BJ (cell line): Measurements from ENCODE around the gene RMDN3. TPM values are rescaled to one million over a fixed set of nuclear protein-coding genes. Genes with fewer than 3 reads are reported as not detected.

Experiments
- CTCF ChIA-PET: fragments of 350-600 bp; formaldehyde crosslinking; extraction: SDS; loops from one replicate; lab custom pipeline; 2021; ENCODE audit warnings: antibody characterized with exemption, inconsistent platforms; lab: Yijun Ruan, JAX
- POLR2A ChIA-PET: fragments of 300-600 bp; sonication (Branson Sonifier 250); formaldehyde crosslinking; extraction: SDS; loops from one replicate; lab custom pipeline; 2021; ENCODE audit warnings: antibody characterized with exemption; lab: Charles Lee
- DNase-seq: peaks from one replicate; pipeline ENCODE4 v3.0.0-alpha.2; 2011; ENCODE audit warnings: low read depth
- H3K27me3 ChIP-seq: 2 replicates; pipeline ENCODE4 v1.6.0; 2011; ENCODE audit warnings: low read length; ENCODE audit not compliant: control insufficient read depth, insufficient read depth
- H3K36me3 ChIP-seq: 2 replicates; pipeline ENCODE4 v1.5.1; 2011; ENCODE audit warnings: low read length; ENCODE audit not compliant: control insufficient read depth, insufficient read depth
- H3K4me3 ChIP-seq: 2 replicates; pipeline ENCODE4 v1.5.1; 2011; ENCODE audit warnings: low read depth, mild to moderate bottlenecking, control low read depth, low read length
- polyA plus RNA-seq: library from polyadenylated mRNA; depleted of rRNA; stranded (reverse); fragments of >200 nt; gene quantifications from 2 replicates; pipeline ENCODE4 v1.2.3, GENCODE V29; 2011
- TF ChIP-seq, protein P1 (sequence below): IDR thresholded peaks from 2 replicates; pipeline ENCODE4 v1.5.1; 2011; ENCODE audit warnings: low read depth, mild to moderate bottlenecking, control low read depth, inconsistent platforms, low read length, moderate library complexity; ENCODE audit not compliant: insufficient read depth

Gene RMDN3
- polyA plus RNA-seq, 1 experiment: 28.3 TPM

DNA sequence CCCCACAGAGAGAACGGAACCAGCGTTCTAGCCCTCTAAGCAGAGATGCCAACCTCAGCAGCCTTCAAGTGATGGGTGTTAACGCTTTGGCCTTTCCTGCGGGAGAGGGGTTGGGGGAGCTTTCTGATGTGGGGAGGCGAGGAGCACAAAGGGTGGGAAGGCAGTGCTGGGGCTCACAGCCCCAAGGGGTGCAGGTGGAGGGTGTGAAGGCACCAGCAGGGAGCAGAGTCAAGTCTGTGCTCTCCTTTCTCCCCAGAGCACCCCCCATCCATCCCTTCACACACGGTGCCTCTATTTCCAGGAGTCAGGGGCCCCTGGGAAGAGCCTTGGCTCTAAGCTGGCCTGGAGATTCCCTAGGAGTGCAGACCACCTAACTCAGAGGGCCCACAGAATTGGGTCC is 18.8 kb upstream of the RMDN3 start:
- no peak overlapping the region for H3K4me3 ChIP-seq

DNA sequence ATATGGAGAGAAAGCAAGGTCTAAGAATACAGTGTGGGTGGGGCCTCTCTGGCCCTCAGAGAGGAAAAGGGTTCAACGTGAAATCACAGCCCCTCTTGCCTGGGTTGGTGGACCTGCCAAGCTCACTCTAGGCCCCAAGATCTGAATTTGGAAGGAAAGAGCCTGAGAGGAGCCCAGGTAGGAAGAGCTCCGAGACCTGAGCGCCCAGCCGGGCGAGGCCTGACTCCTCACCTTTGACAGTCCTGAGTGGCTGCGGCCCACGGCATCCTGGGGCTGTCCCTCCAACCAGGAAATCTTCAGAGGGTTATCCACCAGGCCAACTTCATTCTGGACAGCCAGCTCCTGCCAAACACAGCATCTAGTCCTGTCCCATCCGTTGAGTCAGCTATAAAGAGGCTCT is 18.4 kb upstream of the RMDN3 start:
- H3K36me3 ChIP-seq: peaks cover 31% of the 10 kb centered on the region
- DNase-seq: no peak
- H3K27me3 ChIP-seq: no peaks in the 10 kb centered on the region
- ChIA-PET CTCF (no interaction called here), POLR2A (no interaction called here)
- TF ChIP-seq, protein P1, sequence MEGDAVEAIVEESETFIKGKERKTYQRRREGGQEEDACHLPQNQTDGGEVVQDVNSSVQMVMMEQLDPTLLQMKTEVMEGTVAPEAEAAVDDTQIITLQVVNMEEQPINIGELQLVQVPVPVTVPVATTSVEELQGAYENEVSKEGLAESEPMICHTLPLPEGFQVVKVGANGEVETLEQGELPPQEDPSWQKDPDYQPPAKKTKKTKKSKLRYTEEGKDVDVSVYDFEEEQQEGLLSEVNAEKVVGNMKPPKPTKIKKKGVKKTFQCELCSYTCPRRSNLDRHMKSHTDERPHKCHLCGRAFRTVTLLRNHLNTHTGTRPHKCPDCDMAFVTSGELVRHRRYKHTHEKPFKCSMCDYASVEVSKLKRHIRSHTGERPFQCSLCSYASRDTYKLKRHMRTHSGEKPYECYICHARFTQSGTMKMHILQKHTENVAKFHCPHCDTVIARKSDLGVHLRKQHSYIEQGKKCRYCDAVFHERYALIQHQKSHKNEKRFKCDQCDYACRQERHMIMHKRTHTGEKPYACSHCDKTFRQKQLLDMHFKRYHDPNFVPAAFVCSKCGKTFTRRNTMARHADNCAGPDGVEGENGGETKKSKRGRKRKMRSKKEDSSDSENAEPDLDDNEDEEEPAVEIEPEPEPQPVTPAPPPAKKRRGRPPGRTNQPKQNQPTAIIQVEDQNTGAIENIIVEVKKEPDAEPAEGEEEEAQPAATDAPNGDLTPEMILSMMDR: no peak
- H3K4me3 ChIP-seq: no peak overlapping the region

More for the DNA sequence above, 18.8 kb upstream of the RMDN3 start:
- no peak for DNase-seq
- CTCF ChIA-PET: no interaction called here
- TF ChIP-seq, protein P1: no peak
- peaks cover 33% of the 10 kb centered on the region for H3K36me3 ChIP-seq
- H3K27me3 ChIP-seq: no peaks in the 10 kb centered on the region
- POLR2A ChIA-PET: no interaction called here

DNA sequence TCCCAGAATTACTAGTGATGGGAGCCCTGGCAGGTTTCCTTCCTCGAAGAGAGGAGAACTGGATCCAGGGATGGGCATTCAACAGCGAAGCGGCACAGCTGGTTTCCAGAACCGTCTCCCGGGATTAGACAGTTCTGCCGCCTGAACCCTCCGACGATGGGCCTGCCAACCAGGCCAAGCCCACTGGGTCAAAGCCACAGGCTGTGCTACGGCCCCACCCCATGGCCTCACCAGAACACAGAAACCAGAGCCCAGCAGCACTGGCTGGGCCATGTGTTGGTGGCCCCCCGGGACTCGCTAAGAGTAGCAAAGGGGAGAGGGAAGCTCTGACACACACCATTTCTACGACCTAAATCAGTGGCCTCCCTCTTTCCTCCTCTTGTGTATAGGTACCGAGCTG is 17.0 kb upstream of the RMDN3 start:
- ChIA-PET POLR2A (no interaction called here), CTCF (interaction anchor here (0.7 to 1.2 kb wide), 2 partner anchors 10 to 14 kb away, joined by 3 to 5 read pairs; no protein-coding TSS in a partner anchor)
- H3K27me3 ChIP-seq: no peaks in the 10 kb centered on the region
- no peak for DNase-seq
- peaks cover 29% of the 10 kb centered on the region for H3K36me3 ChIP-seq
- TF ChIP-seq, protein P1: no peak
- H3K4me3 ChIP-seq: no peak overlapping the region

DNA sequence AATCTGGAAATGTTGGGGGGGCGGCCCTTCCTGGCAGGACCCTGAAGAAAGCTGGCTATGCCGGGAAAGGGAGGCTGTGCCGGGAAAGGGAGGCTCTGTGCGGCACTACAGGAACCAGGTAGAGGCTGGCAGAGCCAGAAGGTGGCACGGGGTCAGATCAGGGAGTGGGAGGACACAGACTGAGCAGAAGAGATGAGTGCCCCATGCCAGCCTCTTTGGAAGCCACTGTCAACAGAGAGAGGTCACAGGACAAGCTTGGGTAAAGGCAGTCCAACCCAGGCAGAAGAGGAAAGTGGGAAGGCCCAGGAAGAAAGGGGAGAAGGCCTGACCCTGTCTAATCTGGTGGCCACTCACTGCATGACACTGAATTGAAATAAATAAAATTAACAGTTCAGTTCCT is 16.2 kb upstream of the RMDN3 start:
- TF ChIP-seq, protein P1: no peak
- ChIA-PET CTCF (interaction anchor here (0.8 to 1.2 kb wide), 2 partner anchors 10 to 11 kb away, joined by 3 to 5 read pairs; no protein-coding TSS in a partner anchor), POLR2A (no interaction called here)
- no peak for DNase-seq
- no peak overlapping the region for H3K4me3 ChIP-seq
- H3K27me3 ChIP-seq: no peaks in the 10 kb centered on the region
- H3K36me3 ChIP-seq: peaks cover 25% of the 10 kb centered on the region

DNA sequence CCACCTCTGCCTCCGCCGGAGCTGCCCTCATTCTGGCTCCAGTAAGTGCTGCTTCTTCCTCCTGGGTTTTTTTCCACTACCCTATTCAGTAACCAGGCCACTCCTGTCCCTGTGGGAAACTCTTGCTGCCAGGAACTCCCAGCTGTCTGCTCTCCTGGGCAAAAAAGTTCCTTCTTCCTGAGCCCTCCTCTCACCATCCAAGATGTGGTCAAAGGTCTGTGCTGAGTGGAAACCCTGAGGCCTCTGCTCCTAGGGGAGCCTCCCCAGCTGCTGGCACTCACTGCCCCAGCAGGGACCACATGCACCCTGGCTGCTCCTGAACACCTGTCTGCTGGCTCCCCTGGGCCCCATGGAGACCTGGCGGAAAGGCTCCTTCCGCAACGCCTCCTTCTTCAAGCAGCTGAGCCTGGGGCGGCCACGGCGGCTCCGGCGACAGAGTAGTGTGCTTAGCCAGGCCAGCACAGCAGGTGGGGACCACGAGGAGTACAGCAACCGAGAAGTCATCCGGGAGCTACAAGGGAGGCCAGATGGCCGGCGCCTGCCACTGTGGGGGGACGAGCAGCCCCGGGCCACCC is 15.2 kb upstream of the RMDN3 start:
- no peak overlapping the region for H3K4me3 ChIP-seq
- no peaks in the 10 kb centered on the region for H3K27me3 ChIP-seq
- TF ChIP-seq, protein P1: no peak
- DNase-seq: no peak
- ChIA-PET CTCF (interaction anchor here (0.8 to 0.9 kb wide), 2 partner anchors 11 to 89 kb away, joined by 3 read pairs; no protein-coding TSS in a partner anchor), POLR2A (no interaction called here)
- H3K36me3 ChIP-seq: peaks cover 20% of the 10 kb centered on the region
